Psoas muscle (tissue), 8 donors: ENCODE data around the gene SCT. TPM values are rescaled to one million over a fixed set of nuclear protein-coding genes. Genes with fewer than 3 reads are reported as not detected.

Experiments used
- ATAC-seq, 4 donors: fragments of 200-7000 bp; cut with Tn5 transposase; one replicate each; pipeline ENCODE4 v1.9.1; 2020; ENCODE audit warnings: moderate library complexity in 3 of 4, mild to moderate bottlenecking in 2 of 4
- DNase-seq, 2 donors: peaks; one replicate each; pipeline ENCODE4 v3.0.0-alpha.2; 2020
- H3K27ac ChIP-seq: fragments of 200-600 bp; one replicate; pipeline ENCODE4 v1.8.0; 2022
- H3K27me3 ChIP-seq, 3 donors: fragments of 200-600 bp in 1 of 3; one replicate each; pipeline versions ENCODE4 v1.6.1 to v1.8.0; 2013 to 2022; ENCODE audit warnings: low read length in 2 of 3, mild to moderate bottlenecking in 2 of 3, moderate library complexity in 1 of 3; ENCODE audit not compliant: insufficient read depth in 3 of 3
- H3K36me3 ChIP-seq, 2 donors: fragments of 200-600 bp in 1 of 2; one replicate each; pipeline versions ENCODE4 v1.6.1 to v1.8.0; 2013 to 2022; ENCODE audit warnings: low read depth in 1 of 2, mild to moderate bottlenecking in 1 of 2, moderate library complexity in 1 of 2; ENCODE audit not compliant: insufficient read depth in 1 of 2
- H3K4me1 ChIP-seq: fragments of 200-600 bp; one replicate; pipeline ENCODE4 v1.8.0; 2022
- H3K4me3 ChIP-seq: fragments of 200-600 bp; one replicate; pipeline ENCODE4 v1.8.0; 2022; ENCODE audit warnings: mild to moderate bottlenecking
- H3K9me3 ChIP-seq: fragments of 200-600 bp; one replicate; pipeline ENCODE4 v1.8.0; 2022
- WGBS, 3 donors: extraction: QIAGEN DNeasy Blood & Tissue Kit; methylation state at CpG; one replicate each; pipeline versions ENCODE4 v1.1.6 to v1.1.7; 2013; 5-methylcytosine and 5-hydroxymethylcytosine counted together
- intact Hi-C, 2 donors: fragments of 100-400 bp; cut with DNase I; formaldehyde crosslinking; loops; one replicate each; pipeline versions ENCODE4 v1.11.0 to v1.14.2; 2022
- polyA plus RNA-seq, 3 donors: library from polyadenylated mRNA; stranded (reverse); fragments of 200-250 nt; gene quantifications; one replicate each; pipeline ENCODE4 v1.2.3, GENCODE V29; 2013
- total RNA-seq, 4 donors: library from RNA; stranded (reverse); fragmentation: NEBNext Ultra II Directional in 2 of 4; extraction: Animal tissue kit (Norgen Biotek cat#: 25700) in 2 of 4; gene quantifications; one replicate each; pipeline versions ENCODE4 v1.2.1 to v1.2.4, GENCODE V29; 2021 to 2023
- TF ChIP-seq, protein P1 (sequence below): fragments of 200-600 bp; IDR thresholded peaks from one replicate; pipeline ENCODE4 v1.8.0; 2022; ENCODE audit warnings: antibody characterized with exemption
- donor health status: healthy with polysubstance abuse.
- donor health status: DM: no; HTN: no; CAD: no; lungs with moderate emphysema.
- donor health status: Bipolar disorder and iron deficiency.
- donor health status: healthy.
- donor health status: DM: yes; HTN: yes; CAD: no.
- donor health status: DM: no; HTN: no; CAD: no.
- donor health status: DM: no; HTN: no; CAD: no.
- donor health status: DM: yes; HTN: yes; CAD: no.

The SCT gene
- total and polyA plus RNA-seq, 7 donors = 0.44 to 4.8 (median 1.3) TPM; not detected in 3

DNA sequence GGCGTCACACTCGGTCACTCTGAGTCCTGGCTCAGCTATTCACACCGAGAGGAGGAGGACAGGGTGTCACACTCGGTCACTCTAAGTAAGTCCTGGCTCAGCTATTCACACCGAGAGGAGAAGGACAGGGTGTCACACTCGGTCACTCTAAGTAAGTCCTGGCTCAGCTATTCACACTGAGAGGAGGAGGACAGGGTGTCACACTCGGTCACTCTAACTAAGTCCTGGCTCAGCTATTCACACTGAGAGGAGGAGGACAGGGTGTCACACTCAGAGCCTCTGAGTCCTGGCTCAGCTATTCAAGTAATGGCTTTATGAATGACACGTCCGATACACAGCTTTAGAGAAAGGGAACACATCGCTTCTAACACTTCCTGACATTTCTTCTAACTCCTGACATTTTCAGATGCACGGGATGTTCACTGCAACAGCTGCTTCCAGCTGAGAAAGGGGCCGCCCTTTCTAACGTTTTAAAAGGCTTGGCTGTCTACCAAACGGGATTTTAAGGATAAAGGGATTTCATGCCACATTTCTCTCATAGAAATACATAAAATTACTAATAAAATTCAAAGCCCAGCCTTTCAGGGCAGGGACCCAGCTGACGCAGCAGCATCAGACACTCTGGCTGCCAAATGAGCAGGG, 38.2 kb upstream of the SCT start:
- Histone ChIP-seq H3K4me1 (peaks cover 4% of the 10 kb centered on the region), H3K27ac (peak overlapping the region; percentile 58), H3K27me3 (no peaks in the 10 kb centered on the region), H3K9me3 (no peaks in the 10 kb centered on the region), H3K4me3 (peak overlapping the region; percentile 25), H3K36me3 (peaks cover 3 to 21% of the 10 kb centered on the region in 2 donors)
- ATAC-seq (peak in 3 of 4 donors; percentile 33 to 67 (median 65)), DNase-seq (no peak)
- intact Hi-C loops = no loop called here
- 39 to 75% (median 45%) methylated on average over 14 to 15 of the region's 15 CpGs for WGBS, 3 donors
- TF ChIP-seq, protein P1, sequence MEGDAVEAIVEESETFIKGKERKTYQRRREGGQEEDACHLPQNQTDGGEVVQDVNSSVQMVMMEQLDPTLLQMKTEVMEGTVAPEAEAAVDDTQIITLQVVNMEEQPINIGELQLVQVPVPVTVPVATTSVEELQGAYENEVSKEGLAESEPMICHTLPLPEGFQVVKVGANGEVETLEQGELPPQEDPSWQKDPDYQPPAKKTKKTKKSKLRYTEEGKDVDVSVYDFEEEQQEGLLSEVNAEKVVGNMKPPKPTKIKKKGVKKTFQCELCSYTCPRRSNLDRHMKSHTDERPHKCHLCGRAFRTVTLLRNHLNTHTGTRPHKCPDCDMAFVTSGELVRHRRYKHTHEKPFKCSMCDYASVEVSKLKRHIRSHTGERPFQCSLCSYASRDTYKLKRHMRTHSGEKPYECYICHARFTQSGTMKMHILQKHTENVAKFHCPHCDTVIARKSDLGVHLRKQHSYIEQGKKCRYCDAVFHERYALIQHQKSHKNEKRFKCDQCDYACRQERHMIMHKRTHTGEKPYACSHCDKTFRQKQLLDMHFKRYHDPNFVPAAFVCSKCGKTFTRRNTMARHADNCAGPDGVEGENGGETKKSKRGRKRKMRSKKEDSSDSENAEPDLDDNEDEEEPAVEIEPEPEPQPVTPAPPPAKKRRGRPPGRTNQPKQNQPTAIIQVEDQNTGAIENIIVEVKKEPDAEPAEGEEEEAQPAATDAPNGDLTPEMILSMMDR = no peak

DNA sequence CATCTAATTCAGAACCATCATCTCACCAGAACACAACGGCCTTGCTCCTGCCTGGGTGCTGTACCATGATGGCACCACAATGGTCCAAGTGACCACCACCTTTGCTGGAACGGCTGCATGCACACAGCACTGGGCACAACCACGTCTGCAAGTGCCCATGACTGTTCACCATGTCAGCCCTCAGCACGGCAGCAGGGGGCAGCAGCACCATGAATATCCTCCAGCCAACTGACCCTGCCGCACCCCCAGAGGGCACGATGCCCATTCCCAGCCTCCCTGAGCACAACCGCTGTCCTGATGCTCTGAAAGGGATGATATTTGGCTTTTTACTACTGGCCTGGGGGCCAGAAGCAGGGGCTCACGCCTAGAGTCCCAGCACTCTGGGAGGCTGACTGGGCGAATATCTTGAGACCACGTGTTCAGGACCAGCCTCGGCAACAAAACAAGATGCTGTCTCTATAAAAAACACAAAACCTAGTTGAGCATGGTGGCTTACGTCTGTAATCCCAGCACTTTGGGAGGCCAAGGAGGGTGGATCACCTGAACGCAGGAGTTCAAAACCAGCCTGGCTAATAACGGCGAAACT, 35.8 kb upstream of the SCT start:
- no peak overlapping the region for H3K27ac ChIP-seq
- DNase-seq = peak; percentile 69 to 81
- TF ChIP-seq, protein P1 = peak; percentile 57
- no peak overlapping the region for H3K4me3 ChIP-seq
- intact Hi-C loops = loop anchor here (2.0 to 5.0 kb wide), 2 partner anchors 60 kb away; no protein-coding TSS in a partner anchor
- no peaks in the 10 kb centered on the region for H3K27me3 ChIP-seq
- WGBS, 3 donors = 54 to 62% (median 54%) methylated on average over 15 of the region's 15 CpGs
- peak; percentile 51 to 70 (median 68) for ATAC-seq
- H3K36me3 ChIP-seq = peaks cover 3 to 37% of the 10 kb centered on the region in 2 donors
- no peaks in the 10 kb centered on the region for H3K9me3 ChIP-seq
- peaks cover 4% of the 10 kb centered on the region for H3K4me1 ChIP-seq

DNA sequence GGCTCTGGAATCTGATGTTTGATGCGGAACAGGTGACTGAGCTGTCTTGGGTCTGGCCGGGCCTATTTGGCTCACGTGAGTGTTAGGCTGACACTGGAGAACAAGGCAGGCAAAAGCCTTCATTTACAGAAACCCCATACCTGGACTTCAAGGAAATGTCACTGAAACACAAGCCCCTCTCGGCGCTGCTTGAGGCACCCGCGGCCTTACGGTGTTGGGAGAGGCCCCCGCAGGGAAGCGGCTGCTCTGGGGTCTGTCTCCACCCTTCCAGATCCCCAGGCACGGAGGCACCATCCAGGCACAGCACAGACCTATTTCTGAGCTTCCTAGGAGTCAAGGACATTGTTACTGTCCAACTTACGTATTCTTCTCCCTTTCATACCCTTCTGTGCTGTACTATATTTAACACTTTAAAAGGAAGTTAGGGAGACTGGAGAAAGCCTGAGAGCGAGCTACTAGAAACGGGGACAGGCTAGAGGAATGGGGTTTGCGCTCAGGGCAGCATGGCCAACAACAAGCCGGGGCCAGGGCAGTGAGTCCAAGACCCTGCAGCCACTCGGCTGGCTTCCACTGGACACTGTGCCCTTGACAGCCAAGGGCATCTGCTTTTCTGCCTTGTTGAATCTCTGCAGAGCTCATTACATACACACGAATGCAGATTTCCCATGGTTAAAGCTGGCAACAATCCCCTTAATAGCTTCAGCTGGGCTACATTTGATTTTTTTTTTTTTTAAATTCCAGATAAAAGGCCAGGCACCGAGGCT, 33.9 kb upstream of the SCT start:
- DNase-seq = no peak

DNA sequence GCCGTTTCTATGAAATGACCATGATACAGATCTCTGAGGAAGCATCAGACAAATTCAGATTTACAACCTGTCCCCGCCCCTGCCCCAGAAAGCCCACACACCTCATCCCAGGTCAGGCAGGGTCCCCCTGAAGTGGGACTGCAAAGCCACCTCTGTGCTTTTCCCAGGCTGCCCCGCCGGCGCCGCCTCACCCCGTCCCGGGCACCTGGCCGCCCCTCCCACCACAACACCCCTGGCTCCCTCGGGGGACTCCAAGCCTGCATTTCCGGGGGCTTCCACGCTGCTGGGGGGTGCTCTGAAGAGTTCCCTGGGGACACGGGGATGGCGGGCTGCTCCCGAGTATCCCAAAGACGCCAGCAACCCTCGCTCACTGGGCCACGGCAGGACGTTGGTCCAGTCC, 33.3 kb upstream of the SCT start:
- no peaks in the 10 kb centered on the region for H3K27me3 ChIP-seq
- ATAC-seq (peak in 1 of 4 donors; percentile 9), DNase-seq (no peak)
- no peak overlapping the region for H3K4me3 ChIP-seq
- 81 to 89% (median 86%) methylated on average over 19 of the region's 19 CpGs for WGBS, 3 donors
- no peaks in the 10 kb centered on the region for H3K4me1 ChIP-seq
- H3K36me3 ChIP-seq = peaks cover 3 to 36% of the 10 kb centered on the region in 2 donors
- TF ChIP-seq, protein P1 = no peak
- no peak overlapping the region for H3K27ac ChIP-seq
- intact Hi-C loops = loop anchor here in 1 of 2 donors (5.0 kb wide), 1 partner anchor 62 kb away; no protein-coding TSS in a partner anchor
- no peaks in the 10 kb centered on the region for H3K9me3 ChIP-seq

More for the DNA sequence above, 33.9 kb upstream of the SCT start:
- 71 to 77% (median 75%) methylated on average over 19 of the region's 19 CpGs for WGBS, 3 donors
- TF ChIP-seq, protein P1 = no peak
- H3K9me3 ChIP-seq = no peaks in the 10 kb centered on the region
- H3K36me3 ChIP-seq = peaks cover 3 to 38% of the 10 kb centered on the region in 2 donors
- H3K27ac ChIP-seq = no peak overlapping the region
- no peak overlapping the region for H3K4me3 ChIP-seq
- intact Hi-C loops = loop anchor here in 1 of 2 donors (5.0 kb wide), 1 partner anchor 61 kb away; no protein-coding TSS in a partner anchor
- H3K4me1 ChIP-seq = peaks cover 2% of the 10 kb centered on the region
- ATAC-seq = peak in 1 of 4 donors; percentile 7
- H3K27me3 ChIP-seq = no peaks in the 10 kb centered on the region
